Stimulated activated naive CD4-positive, alpha-beta T cell treated with Interleukin-2 at 50 U/mL for 16 hours (primary cell): Measurements from ENCODE around the gene CAP1.
"Not testable (repeated sequence)": the region's sequence is repeated elsewhere in the genome, so short reads cannot be mapped to it uniquely, and the experiment has no call there.

Experiments
- DNase-seq: peaks from one replicate; lab custom pipeline; 2025; lab: John Stamatoyannopoulos, UW

CAP1 gene, protein sequence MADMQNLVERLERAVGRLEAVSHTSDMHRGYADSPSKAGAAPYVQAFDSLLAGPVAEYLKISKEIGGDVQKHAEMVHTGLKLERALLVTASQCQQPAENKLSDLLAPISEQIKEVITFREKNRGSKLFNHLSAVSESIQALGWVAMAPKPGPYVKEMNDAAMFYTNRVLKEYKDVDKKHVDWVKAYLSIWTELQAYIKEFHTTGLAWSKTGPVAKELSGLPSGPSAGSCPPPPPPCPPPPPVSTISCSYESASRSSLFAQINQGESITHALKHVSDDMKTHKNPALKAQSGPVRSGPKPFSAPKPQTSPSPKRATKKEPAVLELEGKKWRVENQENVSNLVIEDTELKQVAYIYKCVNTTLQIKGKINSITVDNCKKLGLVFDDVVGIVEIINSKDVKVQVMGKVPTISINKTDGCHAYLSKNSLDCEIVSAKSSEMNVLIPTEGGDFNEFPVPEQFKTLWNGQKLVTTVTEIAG

DNA sequence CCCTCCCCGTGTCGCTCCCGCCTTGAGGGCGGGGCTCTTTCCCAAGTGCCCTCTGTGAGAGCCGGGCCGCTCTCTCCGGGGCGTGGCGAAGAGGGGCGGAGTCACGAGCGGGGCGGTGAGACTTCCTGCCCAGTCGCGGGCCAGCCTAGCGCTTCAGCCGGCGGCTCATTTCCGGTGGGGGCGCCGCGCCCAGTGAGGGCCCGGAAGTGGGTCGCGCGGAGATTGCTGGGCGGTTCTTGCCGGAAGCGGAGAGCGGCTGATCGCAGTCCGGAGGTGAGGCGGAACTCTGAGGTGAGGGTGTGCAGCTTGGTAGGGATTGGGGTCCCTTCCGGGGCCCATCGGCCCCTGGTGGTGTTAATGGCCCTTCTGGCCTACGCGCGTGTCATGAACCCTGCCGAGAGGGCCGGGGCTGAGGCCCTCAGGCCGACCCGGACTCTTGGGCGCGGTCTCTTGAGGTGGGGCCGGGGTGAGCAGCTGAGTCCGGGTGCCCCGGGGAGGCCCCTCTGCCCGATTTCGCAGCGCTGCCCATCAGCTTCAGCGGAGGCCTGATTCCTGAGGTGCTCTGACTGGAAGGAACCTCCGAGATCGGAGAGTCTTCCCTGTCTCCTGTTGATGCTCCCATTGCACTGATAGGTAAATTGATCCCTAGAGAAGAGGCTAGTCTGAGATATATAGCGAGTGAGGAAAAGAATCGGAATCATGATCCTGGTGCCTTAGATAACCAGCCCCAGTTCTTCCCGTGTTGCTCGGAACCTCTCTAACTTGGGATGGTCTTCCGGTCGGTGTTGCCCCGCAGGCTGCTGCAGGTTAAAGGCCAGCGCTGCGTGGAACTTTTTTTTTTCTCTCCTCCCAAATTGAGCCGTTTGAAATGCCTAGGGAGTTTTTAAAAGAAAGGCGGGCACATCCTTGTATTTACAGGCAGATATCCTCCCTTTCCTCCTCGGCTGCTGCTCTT lies at the start of gene CAP1:
TSS of gene CAP1 (plus strand) at position 219 of the 955 bp plus-strand sequence. CDS start 18,618 bp downstream, outside the sequence.
- peak; percentile 100 for DNase-seq

DNA sequence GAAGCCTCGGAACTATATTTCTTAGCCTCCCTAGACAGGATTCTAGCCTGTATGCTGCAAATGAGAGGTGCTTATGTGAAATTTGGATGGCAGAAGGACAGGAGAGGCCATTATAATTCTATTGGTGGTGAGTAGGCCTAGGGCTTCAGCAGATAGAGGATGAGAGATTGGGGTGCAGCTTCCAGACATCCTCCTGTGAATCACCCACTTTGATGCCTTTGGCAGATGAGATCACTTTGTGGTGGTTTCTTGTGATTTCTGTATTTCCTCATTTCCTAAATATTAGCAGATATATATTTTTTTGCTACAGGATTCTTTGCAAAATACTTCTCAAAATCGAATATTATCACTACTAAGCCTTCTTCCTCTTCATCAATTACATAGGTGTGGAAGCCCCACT lies 48.3 kb upstream of the CAP1 start:
- DNase-seq: no peak

DNA sequence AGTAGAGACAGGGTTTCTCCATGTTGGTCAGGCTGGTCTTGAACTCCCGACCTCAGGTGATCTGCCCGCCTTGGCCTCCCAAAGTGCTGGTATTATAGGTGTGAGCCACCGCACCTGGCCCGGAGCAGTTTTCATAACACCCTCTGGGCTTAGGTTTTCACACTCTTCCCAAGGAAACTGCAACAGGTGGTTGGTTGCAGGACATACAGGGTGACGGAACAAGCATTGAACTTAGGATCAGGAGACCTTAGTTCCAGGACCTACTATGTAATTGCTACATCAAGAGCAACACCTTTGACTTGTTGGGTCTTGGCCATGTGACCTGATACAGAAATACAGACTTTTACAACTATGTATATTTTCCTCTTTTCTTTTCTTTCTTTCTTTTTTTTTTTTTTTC lies 47.6 kb upstream of the CAP1 start:
- no peak for DNase-seq

DNA sequence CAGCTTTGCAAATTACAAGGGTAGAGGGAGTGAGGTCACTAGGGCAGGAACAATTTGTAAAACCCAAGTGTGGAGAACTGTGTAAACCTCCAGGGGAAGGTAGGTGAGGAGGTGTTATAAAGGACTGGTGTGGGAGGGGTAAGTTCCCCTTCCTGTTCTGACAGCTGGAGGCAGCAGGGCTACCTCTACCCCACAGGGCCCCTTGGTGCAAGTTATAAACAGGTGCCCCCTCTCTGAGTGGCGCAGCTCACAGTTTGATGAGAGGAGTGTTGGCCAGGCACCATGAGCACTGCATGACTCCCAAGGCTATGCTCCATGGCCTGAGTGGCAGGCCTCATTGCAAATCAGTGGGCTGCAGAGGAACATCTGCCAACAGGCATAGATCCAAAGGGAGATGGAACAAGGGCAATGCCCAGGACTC lies 44.5 kb upstream of the CAP1 start:
- DNase-seq: no peak

DNA sequence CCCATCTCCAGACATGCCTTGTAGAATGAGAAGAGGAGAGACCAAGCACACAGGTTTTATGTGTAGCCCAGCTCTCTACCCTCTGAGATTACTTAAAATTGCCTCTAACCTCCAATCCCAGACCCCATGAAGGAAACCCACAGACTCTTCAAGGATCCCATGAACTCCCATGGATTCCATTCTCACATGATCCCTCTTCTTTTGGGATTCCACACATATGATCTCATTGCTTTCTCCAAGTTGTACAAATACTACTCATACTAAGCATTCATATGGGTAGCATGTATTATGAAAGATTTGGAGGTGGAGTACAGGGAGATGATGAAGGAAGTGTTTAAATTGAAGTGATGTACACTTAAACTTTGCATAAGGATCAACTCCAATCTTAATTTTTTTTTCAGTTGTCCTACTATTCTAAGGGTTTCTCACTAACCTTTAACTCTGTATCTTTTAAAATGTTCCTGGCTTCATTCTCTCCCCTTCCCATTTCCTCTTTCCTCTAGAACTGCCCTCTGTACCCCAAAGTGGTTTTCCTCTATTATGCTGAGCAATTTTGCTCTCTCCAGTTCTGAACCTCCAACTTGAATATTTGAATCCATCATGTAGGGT lies 44.0 kb upstream of the CAP1 start:
- no peak for DNase-seq

DNA sequence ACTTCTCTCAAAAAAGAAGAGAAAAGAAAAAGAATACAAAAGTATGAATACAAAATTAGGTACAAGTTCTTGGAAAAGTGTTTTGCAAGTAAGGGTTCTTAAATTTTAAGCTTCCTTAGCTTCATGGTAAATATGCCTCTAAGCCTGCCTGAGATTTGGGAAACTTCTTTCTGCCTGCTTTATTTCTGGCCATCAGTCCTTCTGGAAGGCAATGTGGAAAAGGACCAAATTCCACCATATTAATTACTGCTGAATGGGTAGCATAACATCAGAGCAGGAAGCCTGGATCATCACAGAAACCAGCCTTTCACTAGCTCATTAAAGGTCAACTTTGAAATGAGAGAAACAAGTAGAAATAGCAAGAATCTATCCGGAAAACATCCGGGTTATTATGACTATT lies 39.1 kb upstream of the CAP1 start:
- no peak for DNase-seq

DNA sequence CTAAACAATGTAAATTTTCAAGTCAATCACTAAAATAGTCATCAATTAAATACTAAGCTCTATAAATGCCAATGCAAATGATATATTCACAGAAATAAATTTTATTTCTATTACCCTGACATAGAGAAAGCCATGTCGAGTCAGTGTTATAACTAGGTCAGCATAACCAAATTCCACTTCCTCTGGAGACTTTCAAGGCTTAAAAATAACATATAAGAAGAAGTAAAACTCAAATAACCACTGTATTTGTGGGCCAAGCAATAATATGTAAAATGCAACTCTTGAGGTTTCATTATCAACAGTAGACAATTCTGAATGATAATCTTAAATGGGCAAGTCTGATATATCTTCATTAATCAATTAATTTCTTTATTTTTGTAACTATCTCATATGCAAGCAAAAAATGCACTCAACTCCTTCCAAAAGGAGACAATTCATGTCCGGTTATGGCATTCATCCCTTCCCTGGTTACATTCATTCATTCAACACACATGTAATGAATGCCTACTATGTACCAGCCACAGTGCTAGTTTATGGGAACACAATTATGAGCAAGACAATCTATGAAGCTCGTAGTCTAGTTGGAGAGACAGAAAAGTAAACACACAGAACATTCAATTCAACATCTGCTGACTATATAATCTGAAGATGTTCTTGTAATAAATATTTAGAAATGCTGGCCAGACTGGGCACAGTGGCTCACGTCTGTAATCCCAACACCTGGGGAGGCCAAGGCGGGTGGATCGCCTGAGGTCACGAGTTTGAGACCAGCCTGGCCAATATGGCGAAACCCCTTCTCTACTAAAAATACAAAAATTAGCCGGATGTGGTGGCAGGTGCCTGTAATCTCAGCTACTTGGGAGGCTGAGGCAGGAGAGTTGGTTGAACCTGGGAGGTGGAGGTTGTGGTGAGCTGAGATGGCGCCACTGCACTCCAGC lies 37.1 kb upstream of the CAP1 start:
- DNase-seq: no peak

DNA sequence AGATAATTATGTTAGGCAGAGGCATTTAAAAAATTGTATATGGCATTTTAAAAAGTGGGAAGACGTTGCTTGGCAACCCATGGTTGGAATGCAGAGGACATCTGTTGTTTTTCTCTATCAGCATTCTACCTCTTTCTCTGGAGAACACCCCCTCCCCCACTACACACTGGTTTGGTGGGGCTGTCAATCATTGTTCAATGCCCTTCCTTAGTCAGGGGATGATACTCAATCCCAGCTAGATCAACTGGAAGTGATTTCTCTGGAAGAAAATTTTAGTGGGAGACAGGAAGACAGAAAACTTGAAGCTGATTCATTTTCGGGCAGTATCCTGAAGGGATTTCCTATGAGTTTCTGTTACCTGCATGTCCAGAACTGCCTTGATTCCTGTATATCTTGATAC lies 35.7 kb upstream of the CAP1 start:
- no peak for DNase-seq

DNA sequence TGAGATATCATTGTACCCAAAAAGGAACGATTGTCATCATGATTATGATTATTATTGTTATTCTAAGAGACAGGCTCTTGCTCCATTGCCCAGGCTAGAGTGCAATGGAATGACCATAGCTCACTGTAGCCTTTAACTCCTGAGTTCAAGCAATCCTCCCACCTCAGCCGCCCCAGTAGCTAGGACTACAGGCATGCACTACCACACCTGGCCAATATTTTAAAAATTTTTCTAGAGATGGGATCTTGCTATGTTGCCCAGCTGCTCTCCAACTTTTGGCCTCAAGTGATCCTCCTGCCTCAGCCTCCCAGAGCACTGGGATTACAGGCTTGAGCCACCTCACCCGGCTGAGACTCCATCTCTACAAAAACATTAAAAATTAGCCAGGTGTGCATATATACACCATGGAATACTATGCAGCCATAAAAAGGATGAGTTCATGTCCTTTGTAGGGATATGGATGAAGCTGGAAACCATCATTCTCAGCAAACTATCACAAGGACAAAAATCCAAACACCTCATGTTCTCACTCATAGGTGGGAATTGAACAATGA lies 33.0 kb upstream of the CAP1 start:
- DNase-seq: not testable (repeated sequence)

DNA sequence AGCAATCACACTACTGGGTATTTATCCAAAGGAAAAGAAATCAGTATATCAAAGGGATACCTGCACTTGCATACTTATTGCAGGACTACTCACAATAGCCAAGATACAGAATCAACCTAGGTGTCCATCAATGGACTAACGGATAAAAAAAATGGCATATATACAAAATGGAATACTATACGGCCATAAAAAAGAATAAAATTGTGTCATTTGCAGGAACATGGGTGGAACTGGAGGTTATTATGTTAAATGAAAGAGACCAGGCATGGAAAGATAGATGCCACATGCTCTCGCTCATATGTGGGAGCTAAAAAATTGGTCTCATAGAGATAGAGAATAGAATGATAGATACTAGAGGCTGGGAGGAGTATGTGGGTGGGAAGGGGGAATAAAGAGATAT lies 29.3 kb upstream of the CAP1 start:
- DNase-seq: no peak

DNA sequence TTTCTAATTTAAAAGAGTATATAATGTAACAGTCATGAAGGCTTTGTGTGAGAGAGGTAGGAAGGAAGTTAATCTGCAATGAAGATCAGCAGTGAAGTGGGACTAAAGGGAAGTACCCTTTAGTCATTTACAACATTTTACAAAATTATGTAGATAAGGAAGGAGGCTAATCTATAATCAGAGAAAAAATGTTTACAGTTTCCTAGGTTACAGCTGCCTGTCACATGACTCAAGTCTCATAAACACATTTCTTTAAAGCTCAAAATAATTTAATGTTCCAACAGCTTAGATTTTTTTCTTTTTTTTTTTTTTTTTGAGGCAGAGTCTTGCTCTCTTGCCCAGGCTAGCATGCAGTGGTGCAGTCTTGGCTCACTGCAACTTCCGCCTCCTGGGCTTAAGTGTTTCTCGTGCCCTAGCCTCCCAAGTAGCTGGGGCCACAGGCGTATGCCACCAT lies 26.2 kb upstream of the CAP1 start:
- DNase-seq: no peak

DNA sequence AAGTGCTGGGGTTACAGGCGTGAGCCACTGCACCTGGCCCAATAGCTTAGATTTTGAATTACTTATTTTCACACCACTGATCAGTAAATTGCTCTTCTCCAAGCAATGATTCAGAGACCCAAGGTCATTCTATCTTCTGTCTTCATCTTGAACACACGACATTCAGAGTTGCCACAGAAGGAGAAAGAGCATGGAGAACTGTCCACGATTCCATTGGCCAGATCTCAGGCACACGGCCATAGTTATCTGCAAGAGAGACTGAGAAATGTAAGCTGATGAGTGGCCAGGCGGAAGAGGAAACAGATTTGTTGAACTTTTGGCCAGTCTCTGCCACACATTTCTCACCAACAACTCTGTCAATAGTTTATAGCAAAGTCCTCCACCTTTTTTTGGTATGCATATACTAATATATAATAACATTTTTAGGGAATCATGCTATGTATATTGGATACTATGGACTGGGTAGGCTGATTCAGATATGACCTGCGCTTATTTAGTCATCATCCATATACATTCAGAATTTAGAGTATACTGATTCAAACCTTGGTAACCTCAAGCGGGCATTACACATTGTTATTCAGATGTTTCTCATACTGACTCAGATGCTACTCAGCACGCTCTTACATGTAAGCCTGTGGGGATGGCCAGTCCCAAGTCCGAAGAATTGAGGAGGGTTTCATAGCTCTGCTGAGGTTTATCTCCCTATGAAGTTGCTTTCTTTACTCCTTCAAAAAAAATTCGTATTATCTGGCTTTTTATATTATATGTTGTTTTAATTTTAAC lies 25.5 kb upstream of the CAP1 start:
- DNase-seq: no peak

DNA sequence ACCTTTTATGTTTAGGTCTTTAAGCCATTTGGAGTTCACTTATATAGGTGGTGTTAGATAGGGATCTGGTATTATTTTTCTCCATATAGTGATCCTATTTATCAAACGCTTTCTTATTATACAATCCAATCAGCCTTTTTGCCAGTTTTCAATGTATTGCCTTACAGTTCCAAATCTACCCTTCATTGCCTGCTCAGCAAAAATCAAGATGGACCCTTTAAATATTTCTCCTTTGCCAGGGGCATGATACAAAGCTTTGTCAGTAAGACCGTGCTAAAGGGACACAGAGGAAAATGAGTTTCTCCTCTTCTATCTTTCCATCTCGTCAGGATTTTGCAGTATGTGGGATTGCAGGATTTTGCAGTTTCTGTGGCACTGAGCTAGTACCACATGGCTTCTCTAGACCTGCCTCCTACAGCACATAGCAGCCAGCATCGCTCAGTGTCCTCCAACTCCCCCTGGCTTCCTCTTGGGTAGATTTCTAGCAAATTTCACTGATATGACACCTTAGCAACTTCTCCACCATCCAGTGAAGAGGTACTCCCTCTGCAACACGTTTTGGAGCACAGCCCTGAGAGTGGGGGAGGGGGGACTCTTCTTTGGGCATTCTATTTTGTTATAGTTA lies 22.5 kb upstream of the CAP1 start:
- no peak for DNase-seq

DNA sequence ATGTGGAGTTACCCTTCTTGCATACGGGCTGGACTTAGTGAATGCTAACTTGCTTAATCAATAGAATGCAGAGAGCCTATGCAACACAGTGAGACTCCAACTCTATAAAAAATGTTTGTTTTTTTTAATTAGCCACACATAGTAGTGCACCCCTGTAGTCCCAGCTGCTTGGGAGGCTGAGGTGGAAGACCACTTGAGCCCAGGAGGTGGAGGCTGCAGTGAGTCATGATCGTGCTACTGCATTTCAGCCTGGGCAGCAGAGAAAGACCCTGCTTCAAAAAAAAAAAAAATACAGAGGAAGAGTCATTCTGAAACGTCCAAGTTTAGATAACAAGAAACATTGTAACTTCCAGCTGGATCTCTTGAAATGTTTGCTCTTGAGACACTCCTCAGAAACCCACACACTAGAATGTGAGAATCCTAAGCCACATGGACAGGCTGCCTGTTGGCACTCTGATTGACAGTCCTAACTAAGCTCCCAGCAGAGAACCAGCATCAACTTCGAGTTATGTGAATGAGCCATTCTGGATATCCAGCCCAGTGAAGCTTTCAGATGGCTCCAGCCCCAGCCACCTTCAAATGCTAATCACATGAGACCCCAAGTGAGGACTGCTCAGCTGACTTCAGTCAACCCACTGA lies 20.0 kb upstream of the CAP1 start:
- no peak for DNase-seq

DNA sequence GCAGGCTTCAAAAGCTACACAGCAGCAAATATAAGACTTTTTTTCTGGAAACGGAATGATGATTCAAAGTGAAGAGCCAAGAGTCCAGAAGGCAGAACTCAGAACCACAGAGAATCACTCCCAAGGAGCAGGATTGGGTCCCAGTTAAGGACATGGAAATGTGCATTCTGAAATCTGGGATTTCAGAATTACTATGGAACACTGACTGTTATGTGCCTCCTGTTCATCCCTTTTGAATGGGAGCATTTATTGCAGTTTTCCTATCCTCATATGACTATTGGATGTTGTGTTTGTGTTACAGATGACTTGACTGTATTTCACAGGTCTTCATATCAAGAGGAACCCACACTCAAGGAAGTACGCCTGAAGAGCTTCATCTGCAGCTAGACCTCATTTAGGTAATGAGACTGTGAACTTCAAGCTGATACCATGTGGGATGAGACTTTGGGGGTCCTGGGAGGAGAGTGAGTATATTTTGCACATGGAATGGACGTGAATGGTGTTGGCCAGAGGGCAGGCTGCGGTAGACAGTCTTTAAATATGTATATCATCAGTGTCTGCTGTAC lies 17.1 kb upstream of the CAP1 start:
- no peak for DNase-seq

DNA sequence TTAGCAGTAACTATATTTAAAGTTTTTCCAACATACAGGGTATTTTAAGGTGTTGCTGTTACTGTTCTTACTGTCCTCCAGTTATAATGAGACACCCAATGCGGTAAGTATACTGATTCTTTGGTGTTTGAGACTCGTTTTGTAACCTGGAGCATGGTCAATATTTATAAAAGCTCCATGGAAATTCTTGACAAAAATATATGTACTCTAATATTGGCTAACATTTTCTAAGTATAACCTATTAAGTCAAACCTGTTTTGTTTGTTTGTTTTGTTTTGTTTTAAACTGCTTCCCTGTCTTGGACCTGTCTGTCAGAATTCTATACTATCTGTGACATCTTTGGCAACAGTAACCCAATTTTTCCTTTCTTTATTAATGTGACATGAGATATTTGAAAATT lies 15.9 kb upstream of the CAP1 start:
- no peak for DNase-seq

DNA sequence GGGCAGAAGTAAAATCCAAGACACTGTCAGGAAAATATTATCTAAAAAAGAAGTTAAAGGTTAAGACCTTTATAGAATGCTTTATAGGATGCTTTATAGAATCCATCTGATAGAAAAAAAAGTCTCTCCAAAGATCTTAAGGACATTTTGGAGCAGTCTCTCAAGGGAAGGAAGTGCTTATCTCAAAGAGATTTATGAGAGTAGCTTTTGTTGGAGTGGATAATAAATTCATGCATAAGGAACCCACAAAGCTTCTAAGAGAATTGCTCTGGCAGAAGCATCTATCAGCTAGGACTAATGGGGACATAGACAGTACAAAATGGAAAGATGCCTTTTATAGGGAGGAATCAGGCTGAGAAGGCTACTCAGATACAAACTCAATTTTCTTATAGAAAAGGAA lies 12.9 kb upstream of the CAP1 start:
- DNase-seq: no peak

DNA sequence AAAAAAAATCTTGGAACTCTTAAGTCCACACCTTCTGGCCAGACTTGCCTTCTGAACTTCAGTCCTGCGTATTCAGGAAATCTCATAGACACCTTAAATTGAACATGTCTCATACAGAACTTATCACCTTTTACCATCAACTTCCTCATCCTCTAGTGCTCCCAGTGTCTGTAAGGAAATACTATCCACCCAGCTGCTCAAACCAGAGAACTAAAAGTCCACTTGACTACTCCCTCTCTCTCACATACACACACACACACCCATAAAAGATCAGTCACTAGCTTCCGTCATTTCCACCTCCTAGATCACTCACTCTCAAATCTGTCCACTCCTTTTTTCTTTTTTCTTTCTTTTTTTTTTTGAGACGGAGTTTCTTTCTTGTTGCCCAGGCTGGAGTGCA lies 10.9 kb upstream of the CAP1 start:
- no peak for DNase-seq
